Activated CD8-positive, alpha-beta T cell treated with anti-CD3 and anti-CD28 coated beads for 36 hours (primary cell): Measurements from ENCODE around the gene SCARF2. TPM values are rescaled to one million over a fixed set of nuclear protein-coding genes. Genes with fewer than 3 reads are reported as not detected.

Source experiments
- ATAC-seq: fragments of 200-7000 bp; cut with Tn5 transposase; one replicate; pipeline ENCODE4 v1.10.0; 2021; ENCODE audit warnings: mild to moderate bottlenecking, moderate library complexity
- CTCF ChIA-PET: fragments of 350-600 bp; sonication (Branson Sonifier 250); formaldehyde crosslinking; loops from one replicate; lab custom pipeline; 2021; ENCODE audit warnings: antibody characterized with exemption; lab: Charles Lee
- POLR2A ChIA-PET: fragments of 350-600 bp; sonication (Branson Sonifier 250); formaldehyde crosslinking; loops from one replicate; lab custom pipeline; 2021; ENCODE audit warnings: antibody characterized with exemption; lab: Charles Lee
- DNase-seq: peaks from one replicate; pipeline ENCODE4 v3.0.0-alpha.2; 2020
- H3K27ac Mint-ChIP-seq: one replicate; pipeline ENCODE4 v1.8.0; 2021; ENCODE audit warnings: mild to moderate bottlenecking, mixed read lengths
- H3K27me3 Mint-ChIP-seq: one replicate; pipeline ENCODE4 v1.8.0; 2021; ENCODE audit warnings: mixed read lengths
- H3K36me3 Mint-ChIP-seq: one replicate; pipeline ENCODE4 v1.8.0; 2021; ENCODE audit warnings: low read depth, mixed read lengths
- H3K4me1 Mint-ChIP-seq: one replicate; pipeline ENCODE4 v1.8.0; 2021; ENCODE audit warnings: low read depth, mixed read lengths
- H3K4me3 Mint-ChIP-seq: one replicate; pipeline ENCODE4 v1.8.0; 2021; ENCODE audit warnings: mild to moderate bottlenecking, moderate library complexity, mixed read lengths
- H3K9me3 Mint-ChIP-seq: one replicate; pipeline ENCODE4 v1.8.0; 2021; ENCODE audit warnings: mixed read lengths
- CTCF ChIP-seq: fragments of 200-600 bp; IDR thresholded peaks from one replicate; pipeline ENCODE4 v1.8.0; 2022; ENCODE audit warnings: antibody characterized with exemption, mild to moderate bottlenecking
- intact Hi-C: fragments of 100-400 bp; cut with micrococcal nuclease; formaldehyde crosslinking; loops from one replicate; pipeline ENCODE4 v1.10.0; 2022
- total RNA-seq, 2 experiments: library from RNA; stranded (reverse); gene quantifications; one replicate each; pipeline ENCODE4 v1.2.3, GENCODE V29; 2021

SCARF2 gene
- total RNA-seq, 2 experiments from 2014 or later: 0.20 to 0.27 TPM

DNA sequence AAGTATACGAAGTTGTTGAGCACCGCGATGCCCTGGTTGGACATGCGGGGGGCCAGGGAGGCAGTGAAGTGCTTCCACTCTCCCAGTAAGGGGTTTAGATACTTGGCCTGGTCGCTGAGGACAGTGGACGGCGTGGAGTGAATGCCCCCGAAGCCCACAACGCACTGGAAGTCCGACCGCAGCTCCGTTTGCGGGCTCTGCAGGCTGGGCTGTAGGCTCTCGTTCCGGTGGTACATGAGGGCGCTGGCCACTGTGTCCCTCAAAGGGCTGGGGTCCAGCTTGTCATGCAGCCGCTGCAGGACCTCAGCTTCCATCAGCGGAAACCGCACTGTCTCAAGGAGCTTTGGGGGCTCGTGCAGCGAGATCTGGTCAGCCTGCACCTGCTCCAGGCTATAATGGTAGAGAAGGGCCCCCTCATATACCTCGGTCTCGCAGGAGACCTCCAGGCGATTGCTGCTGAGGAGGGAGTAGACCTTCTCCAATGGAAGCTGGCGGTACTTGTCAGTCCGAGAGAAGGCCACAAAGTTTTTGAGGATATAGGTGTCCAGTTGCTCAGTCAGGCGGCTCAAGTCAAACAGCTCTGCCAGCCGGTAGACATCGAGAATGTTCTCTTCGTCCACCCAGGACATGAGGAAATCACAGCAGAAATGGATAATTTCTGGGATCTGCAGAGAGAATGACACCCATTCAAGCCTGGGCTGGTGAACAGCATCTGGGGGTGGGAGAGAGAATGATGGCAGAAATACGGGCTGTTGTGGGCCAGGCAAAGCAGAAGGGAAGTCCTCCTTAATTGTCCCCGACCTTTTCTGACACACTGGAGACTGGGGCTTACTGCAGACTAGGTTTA lies 27.5 kb upstream of the SCARF2 start:
- ChIA-PET POLR2A (interaction anchor here (1.1 to 2.0 kb wide), 4 partner anchors 8 to 46 kb away, joined by 3 to 13 read pairs (median 6); partner anchors contain the start of gene MED15), CTCF (interaction anchor here (0.9 to 2.5 kb wide), 5 partner anchors 9 to 107 kb away, joined by 3 to 15 read pairs (median 6); no protein-coding TSS in a partner anchor)
- Mint-ChIP-seq H3K27ac (peak overlapping the region; percentile 97), H3K27me3 (no peaks in the 10 kb centered on the region), H3K36me3 (peaks cover 12% of the 10 kb centered on the region), H3K4me1 (peaks cover 54% of the 10 kb centered on the region), H3K9me3 (no peaks in the 10 kb centered on the region), H3K4me3 (no peak overlapping the region)
- no peak for TF ChIP-seq CTCF
- ATAC-seq: no peak
- no peak for DNase-seq
- intact Hi-C loops: no loop called here

GRCh38 chr22:20464096-20464614 lies 26.5 kb upstream of the SCARF2 start:
- POLR2A ChIA-PET: interaction anchor here (0.9 to 2.0 kb wide), 8 partner anchors 9 to 45 kb away, joined by 3 to 13 read pairs (median 4); partner anchors contain the start of gene MED15
- peak; percentile 81 for DNase-seq
- H3K9me3 Mint-ChIP-seq: no peaks in the 10 kb centered on the region
- H3K36me3 Mint-ChIP-seq: peaks cover 12% of the 10 kb centered on the region
- no peak for TF ChIP-seq CTCF
- no peaks in the 10 kb centered on the region for H3K27me3 Mint-ChIP-seq
- H3K27ac Mint-ChIP-seq: peak overlapping the region; percentile 97
- CTCF ChIA-PET: interaction anchor here (0.5 to 2.5 kb wide), 8 partner anchors 9 to 108 kb away, joined by 3 to 15 read pairs (median 5); no protein-coding TSS in a partner anchor
- peaks cover 48% of the 10 kb centered on the region for H3K4me1 Mint-ChIP-seq
- peak overlapping the region; percentile 37 for H3K4me3 Mint-ChIP-seq
- intact Hi-C loops: no loop called here
- ATAC-seq: peak; percentile 89

DNA sequence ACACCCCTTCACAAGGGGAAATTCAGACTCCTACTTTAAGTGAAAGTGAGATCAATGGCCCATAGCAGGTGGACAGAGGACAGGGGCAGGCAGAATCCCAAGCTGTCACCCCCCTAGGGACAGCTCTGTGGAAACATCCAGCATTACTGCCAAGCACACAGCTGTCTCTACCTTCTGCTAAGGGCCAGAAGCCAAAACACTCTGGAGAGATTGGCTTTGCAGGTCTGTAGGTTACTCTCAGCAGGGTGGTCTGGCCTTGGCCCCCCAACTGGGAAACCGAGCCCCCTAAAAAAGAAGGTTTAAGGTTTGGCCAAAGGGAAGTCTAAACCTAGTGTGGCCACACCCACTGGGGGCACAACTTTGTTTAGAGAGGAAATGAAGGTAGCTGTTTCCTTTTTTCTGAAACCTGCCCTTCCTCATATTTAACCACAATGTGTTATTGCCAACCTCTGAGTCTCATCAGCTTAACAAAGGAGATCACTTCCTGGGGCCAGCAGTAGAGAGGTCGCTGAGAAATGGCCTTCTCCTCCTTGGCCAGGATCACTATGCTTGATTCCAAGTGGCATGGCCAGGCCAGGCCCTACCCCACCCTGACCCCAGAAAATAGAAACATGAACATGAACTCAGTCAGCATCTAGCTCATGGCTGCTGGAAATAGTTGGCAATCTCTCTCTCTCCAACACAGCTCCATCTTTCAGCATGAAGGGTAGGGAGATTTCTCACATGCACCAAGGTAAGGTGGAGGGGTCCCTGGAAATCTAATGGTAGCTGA lies 25.9 kb upstream of the SCARF2 start:
- ChIA-PET POLR2A (interaction anchor here (0.8 to 2.0 kb wide), 11 partner anchors 9 to 56 kb away, joined by 3 to 13 read pairs (median 3); partner anchors contain the start of gene MED15), CTCF (interaction anchor here (0.6 to 2.5 kb wide), 9 partner anchors 9 to 306 kb away, joined by 3 to 15 read pairs (median 6); no protein-coding TSS in a partner anchor)
- ATAC-seq: peak; percentile 62
- Mint-ChIP-seq H3K27ac (peak overlapping the region; percentile 97), H3K4me3 (peak overlapping the region; percentile 37), H3K27me3 (no peaks in the 10 kb centered on the region), H3K36me3 (peaks cover 14% of the 10 kb centered on the region), H3K9me3 (no peaks in the 10 kb centered on the region), H3K4me1 (peaks cover 48% of the 10 kb centered on the region)
- TF ChIP-seq CTCF: no peak
- peak; percentile 53 for DNase-seq
- intact Hi-C loops: no loop called here

- no peak overlapping the region for H3K27ac Mint-ChIP-seq
- ATAC-seq (no peak), DNase-seq (no peak)
- TF ChIP-seq CTCF: no peak
- H3K9me3 Mint-ChIP-seq: no peaks in the 10 kb centered on the region
- H3K36me3 Mint-ChIP-seq: peaks cover 16% of the 10 kb centered on the region
- intact Hi-C loops: loop anchor here (5.0 kb wide), 1 partner anchor 38 kb away; no protein-coding TSS in a partner anchor
- H3K4me1 Mint-ChIP-seq: peaks cover 40% of the 10 kb centered on the region
- ChIA-PET CTCF (interaction anchor here (1.5 kb wide), 2 partner anchors 42 to 142 kb away, joined by 3 to 6 read pairs; no protein-coding TSS in a partner anchor), POLR2A (no interaction called here)
- no peaks in the 10 kb centered on the region for H3K27me3 Mint-ChIP-seq
- H3K4me3 Mint-ChIP-seq: no peak overlapping the region
These were observed 22.2 kb upstream of the SCARF2 start for GRCh38 chr22:20459862-20460261.
